ENCODE data around the gene EME2. TPM values are rescaled to one million over a fixed set of nuclear protein-coding genes. Genes with fewer than 3 reads are reported as not detected.
"Not testable (repeated sequence)": the region's sequence is repeated elsewhere in the genome, so short reads cannot be mapped to it uniquely, and the experiment has no call there.

EME2 gene
- total and polyA plus RNA-seq, 2 donors from 2014 or later, result 5.1 to 23.8 TPM

DNA sequence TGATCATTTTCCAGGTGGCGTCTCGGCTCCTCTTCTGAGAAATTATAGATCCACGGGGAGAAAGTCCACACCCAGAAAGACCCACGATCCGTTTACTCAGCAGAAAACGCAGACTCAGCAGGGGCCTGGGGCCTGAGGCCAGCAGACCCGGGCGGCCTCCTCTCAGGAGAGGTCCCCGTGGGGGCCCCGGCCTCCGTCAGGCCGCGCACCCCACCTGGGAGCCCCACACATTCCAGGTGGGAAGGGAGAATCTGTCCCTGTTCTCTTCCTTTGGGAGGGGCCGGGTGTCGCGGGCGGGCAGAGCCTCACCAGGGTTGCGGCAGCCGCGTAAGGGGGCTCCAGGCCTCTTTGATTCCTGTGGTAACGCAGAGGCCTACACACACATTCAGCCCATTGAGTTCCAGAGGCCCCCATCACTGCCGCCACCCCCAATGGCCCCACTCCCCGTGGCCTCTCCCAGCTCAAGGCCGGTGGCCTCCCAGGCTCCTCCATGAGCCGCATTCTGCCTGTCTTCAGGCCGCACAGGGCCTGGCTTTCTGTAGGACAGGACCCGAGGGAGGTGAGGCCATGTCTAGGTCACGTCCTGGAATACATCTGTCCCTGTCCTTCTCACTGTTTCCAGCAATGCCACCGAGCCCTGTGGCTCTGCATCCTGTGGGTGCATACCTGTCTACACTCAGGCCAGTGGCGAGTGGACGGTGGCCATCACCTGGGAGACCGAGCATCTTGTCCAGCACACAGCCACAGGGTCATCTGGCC is 22.5 kb downstream of the EME2 start:
- Histone ChIP-seq H3K9ac (ENCODE audit: low read length in 3 of 3) (no peak overlapping the region), H3K9me3 (ENCODE audit: control insufficient read depth in 2 of 3, insufficient read depth in 1 of 3, low read length in 3 of 3) (peaks cover 0 to 3% (median 0%) of the 10 kb centered on the region in 3 donors), H3K27ac (ENCODE audit: low read depth in 2 of 2, low read length in 2 of 2) (no peak overlapping the region), H3K36me3 (ENCODE audit: control insufficient read depth in 2 of 3, insufficient read depth in 3 of 3, low read length in 3 of 3) (no peaks in the 10 kb centered on the region), H3K4me3 (ENCODE audit: low read length in 3 of 3) (no peak overlapping the region), H3K4me1 (ENCODE audit: control insufficient read depth in 2 of 3, insufficient read depth in 2 of 3, low read depth in 1 of 3, low read length in 3 of 3) (no peaks in the 10 kb centered on the region), H3K27me3 (ENCODE audit: control insufficient read depth, insufficient read depth, low read length) (no peaks in the 10 kb centered on the region)
- FAIRE-seq (no peak), DNase-seq (peak in 1 of 5 donors; percentile 63)
- intact Hi-C loops (cut with DNase I), result no loop called here
- TF ChIP-seq, protein P1, sequence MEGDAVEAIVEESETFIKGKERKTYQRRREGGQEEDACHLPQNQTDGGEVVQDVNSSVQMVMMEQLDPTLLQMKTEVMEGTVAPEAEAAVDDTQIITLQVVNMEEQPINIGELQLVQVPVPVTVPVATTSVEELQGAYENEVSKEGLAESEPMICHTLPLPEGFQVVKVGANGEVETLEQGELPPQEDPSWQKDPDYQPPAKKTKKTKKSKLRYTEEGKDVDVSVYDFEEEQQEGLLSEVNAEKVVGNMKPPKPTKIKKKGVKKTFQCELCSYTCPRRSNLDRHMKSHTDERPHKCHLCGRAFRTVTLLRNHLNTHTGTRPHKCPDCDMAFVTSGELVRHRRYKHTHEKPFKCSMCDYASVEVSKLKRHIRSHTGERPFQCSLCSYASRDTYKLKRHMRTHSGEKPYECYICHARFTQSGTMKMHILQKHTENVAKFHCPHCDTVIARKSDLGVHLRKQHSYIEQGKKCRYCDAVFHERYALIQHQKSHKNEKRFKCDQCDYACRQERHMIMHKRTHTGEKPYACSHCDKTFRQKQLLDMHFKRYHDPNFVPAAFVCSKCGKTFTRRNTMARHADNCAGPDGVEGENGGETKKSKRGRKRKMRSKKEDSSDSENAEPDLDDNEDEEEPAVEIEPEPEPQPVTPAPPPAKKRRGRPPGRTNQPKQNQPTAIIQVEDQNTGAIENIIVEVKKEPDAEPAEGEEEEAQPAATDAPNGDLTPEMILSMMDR (IDR thresholded peaks at IDR 0.05; ENCODE audit: borderline replicate concordance, extremely low read depth, insufficient read depth), result no peak

- not testable (repeated sequence) for DNase-seq
Observed at GRCh38 chr16:1799263-1799662, 26.7 kb downstream of the EME2 start.

DNA sequence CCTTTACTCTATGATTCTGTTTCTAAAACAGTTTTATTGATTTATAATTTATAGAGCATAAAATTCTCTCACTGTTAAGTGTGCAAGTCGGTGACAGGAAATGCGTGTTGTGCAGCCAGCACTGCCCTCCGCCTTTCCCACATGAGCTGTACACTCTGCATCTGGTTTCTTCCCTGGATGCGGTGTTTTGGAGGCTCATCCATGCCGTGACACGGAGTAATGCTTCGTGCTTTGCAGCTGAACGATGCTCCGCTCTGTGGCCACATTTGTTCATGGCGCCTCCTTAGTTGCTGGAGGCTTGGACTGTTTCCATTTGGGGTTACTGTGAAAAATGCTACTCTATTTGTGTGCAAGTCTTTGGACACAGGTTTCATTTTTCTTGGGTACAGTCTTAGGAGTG is 28.1 kb downstream of the EME2 start:
- FAIRE-seq, result no peak

More at GRCh38 chr16:1799263-1799662, 26.7 kb downstream of the EME2 start:
- H3K27me3 ChIP-seq (ENCODE audit: control insufficient read depth, insufficient read depth, low read length); H3K4me1 ChIP-seq (ENCODE audit: control insufficient read depth in 2 of 3, insufficient read depth in 2 of 3, low read depth in 1 of 3, low read length in 3 of 3); H3K9ac ChIP-seq (ENCODE audit: low read length in 3 of 3); H3K9me3 ChIP-seq (ENCODE audit: control insufficient read depth in 2 of 3, insufficient read depth in 1 of 3, low read length in 3 of 3); H3K27ac ChIP-seq (ENCODE audit: low read depth in 2 of 2, low read length in 2 of 2); H3K36me3 ChIP-seq (ENCODE audit: control insufficient read depth in 2 of 3, insufficient read depth in 3 of 3, low read length in 3 of 3); intact Hi-C loops (cut with DNase I); FAIRE-seq; H3K4me3 ChIP-seq (ENCODE audit: low read length in 3 of 3): not testable (repeated sequence)

DNA sequence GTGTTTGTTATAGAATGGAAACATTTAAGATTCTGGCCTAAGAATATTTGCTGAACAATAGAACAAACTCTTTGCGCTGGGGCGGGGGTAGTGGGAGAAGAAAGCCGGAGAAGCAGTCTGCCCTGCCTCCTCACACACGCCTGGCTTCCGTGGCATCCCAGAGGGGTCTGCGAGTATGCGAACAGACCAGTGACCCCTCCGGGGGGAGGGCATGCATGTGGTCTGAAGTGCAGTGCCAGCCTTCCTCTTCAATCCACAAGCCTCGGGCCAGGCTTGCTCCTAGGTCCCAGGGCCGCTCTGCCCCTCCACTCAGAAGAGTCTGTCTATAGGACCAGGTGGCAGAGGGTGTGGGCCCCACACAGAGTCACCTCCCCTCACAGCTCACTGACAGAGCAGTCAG is 35.0 kb downstream of the EME2 start:
- no peak for FAIRE-seq
- H3K4me1 ChIP-seq (ENCODE audit: control insufficient read depth in 2 of 3, insufficient read depth in 2 of 3, low read depth in 1 of 3, low read length in 3 of 3), result no peaks in the 10 kb centered on the region

More for the DNA sequence above, 28.1 kb downstream of the EME2 start:
- no peak for DNase-seq
- H3K36me3 ChIP-seq (ENCODE audit: control insufficient read depth in 2 of 3, insufficient read depth in 3 of 3, low read length in 3 of 3), result no peaks in the 10 kb centered on the region
- intact Hi-C loops (cut with DNase I), result no loop called here
- no peaks in the 10 kb centered on the region for H3K4me1 ChIP-seq (ENCODE audit: control insufficient read depth in 2 of 3, insufficient read depth in 2 of 3, low read depth in 1 of 3, low read length in 3 of 3)
- H3K9ac ChIP-seq (ENCODE audit: low read length in 3 of 3), result no peak overlapping the region
- TF ChIP-seq, protein P1 (IDR thresholded peaks at IDR 0.05; ENCODE audit: borderline replicate concordance, extremely low read depth, insufficient read depth), result no peak
- no peak overlapping the region for H3K27ac ChIP-seq (ENCODE audit: low read depth in 2 of 2, low read length in 2 of 2)
- H3K4me3 ChIP-seq (ENCODE audit: low read length in 3 of 3), result no peak overlapping the region
- peaks cover 0 to 3% (median 0%) of the 10 kb centered on the region in 3 donors for H3K9me3 ChIP-seq (ENCODE audit: control insufficient read depth in 2 of 3, insufficient read depth in 1 of 3, low read length in 3 of 3)
- no peaks in the 10 kb centered on the region for H3K27me3 ChIP-seq (ENCODE audit: control insufficient read depth, insufficient read depth, low read length)

More for the DNA sequence above, 35.0 kb downstream of the EME2 start:
- TF ChIP-seq, protein P1 (IDR thresholded peaks at IDR 0.05; ENCODE audit: borderline replicate concordance, extremely low read depth, insufficient read depth), result no peak
- no peak overlapping the region for H3K27ac ChIP-seq (ENCODE audit: low read depth in 2 of 2, low read length in 2 of 2)
- no peak overlapping the region for H3K4me3 ChIP-seq (ENCODE audit: low read length in 3 of 3)
- no peaks in the 10 kb centered on the region for H3K9me3 ChIP-seq (ENCODE audit: control insufficient read depth in 2 of 3, insufficient read depth in 1 of 3, low read length in 3 of 3)
- peaks cover 0 to 21% (median 5%) of the 10 kb centered on the region in 3 donors for H3K36me3 ChIP-seq (ENCODE audit: control insufficient read depth in 2 of 3, insufficient read depth in 3 of 3, low read length in 3 of 3)
- intact Hi-C loops (cut with DNase I), result no loop called here
- DNase-seq, result peak in 1 of 5 donors; percentile 52
- H3K27me3 ChIP-seq (ENCODE audit: control insufficient read depth, insufficient read depth, low read length), result no peaks in the 10 kb centered on the region
- no peak overlapping the region for H3K9ac ChIP-seq (ENCODE audit: low read length in 3 of 3)

Measured in kidney (tissue), 14 donors.